HG02763 (cell line): Measurements from ENCODE around the gene SLC44A2.

ENCODE experiments used
- ATAC-seq: cut with Tn5 transposase; IDR thresholded peaks from one replicate; pipeline ENCODE4 v1.9.1; 2021; ENCODE audit warnings: mild to moderate bottlenecking, moderate library complexity; ENCODE audit not compliant: unreplicated experiment

SLC44A2 gene

DNA sequence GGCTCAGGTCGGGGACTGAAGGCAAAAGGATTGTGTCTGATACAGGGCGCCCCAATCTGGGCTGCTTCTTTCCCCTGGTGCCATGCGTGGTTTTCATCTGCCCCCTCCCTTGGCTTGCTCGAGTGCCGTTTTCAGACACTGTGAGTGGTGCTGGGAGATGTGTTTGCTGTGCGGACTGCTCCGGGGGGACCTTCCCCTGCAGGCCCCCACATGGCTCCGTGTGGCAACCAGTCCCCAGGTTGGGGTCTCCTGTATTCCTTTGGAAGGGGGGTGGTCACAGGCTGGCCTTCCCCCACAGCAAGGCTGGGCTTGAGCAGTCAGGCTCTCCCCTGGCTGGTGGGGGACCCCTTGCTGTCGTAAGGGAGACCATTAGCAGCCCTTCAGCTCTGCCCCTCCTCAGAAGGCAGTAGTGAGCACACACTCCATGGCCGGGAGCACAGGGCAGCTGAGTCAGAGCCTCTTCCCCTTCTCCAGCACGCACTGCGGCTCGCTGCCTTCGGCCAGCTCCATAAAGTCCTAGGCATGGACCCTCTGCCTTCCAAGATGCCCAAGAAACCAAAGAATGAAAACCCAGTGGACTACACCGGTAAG is 55.3 kb downstream of the SLC44A2 start:
- ATAC-seq: no peak

DNA sequence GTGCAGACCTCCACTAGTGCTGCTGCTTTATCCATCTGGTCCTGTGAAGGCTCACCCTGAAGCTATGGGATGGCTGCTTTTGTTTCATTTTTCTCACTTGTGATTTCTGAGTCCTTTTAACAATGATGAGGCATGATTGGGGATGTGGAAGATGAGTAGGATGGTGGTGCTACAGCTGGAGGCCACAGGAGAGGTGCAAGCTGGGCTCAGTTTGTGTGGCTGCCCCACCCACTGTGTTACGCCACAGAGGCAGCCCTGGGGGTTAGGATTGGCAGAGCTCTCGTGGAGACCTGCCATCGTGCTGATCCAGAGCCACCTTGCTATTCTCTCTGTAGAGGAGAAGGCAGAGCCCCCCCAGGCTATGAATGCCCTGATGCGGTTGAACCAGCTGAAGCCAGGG is 56.3 kb downstream of the SLC44A2 start:
- ATAC-seq: no peak

GRCh38 chr19:10682397-10683063 is 57.2 kb downstream of the SLC44A2 start:
- ATAC-seq: no peak

GRCh38 chr19:10683064-10683426 is 57.7 kb downstream of the SLC44A2 start:
- ATAC-seq: no peak

DNA sequence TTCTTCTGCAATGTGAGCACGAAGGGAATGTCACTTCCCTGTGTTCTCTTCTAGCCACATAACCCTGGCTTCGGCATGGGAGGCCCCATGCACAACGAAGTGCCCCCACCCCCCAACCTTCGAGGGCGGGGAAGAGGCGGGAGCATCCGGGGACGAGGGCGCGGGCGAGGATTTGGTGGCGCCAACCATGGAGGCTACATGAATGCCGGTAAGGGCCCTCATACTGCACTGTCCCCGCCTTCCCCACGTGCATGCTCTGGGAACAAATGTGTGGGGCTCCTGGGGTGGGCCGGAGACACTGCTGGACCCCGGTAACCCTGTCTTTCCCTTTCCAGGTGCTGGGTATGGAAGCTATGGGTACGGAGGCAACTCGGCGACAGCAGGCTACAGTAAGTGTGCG is 58.2 kb downstream of the SLC44A2 start:
- no peak for ATAC-seq

- no peak for ATAC-seq
Measured at GRCh38 chr19:10685210-10685609, 59.9 kb downstream of the SLC44A2 start.

DNA sequence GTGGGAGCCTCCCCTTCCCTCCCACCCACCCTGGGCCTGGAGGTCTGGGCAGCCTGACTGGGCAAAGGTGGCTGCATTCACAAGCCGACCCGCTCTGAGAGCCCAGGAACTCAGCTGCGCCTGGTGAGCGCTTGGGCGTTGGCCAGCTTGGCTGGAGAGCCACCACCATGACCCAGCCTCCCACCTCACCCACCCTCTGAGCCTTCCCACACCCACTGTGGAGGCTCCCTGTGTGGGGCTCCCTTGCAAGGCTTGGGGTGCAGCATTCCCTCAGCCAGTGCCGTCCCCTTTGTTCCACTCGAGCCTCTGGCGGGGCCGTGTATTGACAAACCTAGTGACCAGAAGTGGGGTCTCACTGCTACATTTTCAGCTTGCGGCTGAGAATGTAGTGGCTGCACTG is 60.8 kb downstream of the SLC44A2 start:
- no peak for ATAC-seq

DNA sequence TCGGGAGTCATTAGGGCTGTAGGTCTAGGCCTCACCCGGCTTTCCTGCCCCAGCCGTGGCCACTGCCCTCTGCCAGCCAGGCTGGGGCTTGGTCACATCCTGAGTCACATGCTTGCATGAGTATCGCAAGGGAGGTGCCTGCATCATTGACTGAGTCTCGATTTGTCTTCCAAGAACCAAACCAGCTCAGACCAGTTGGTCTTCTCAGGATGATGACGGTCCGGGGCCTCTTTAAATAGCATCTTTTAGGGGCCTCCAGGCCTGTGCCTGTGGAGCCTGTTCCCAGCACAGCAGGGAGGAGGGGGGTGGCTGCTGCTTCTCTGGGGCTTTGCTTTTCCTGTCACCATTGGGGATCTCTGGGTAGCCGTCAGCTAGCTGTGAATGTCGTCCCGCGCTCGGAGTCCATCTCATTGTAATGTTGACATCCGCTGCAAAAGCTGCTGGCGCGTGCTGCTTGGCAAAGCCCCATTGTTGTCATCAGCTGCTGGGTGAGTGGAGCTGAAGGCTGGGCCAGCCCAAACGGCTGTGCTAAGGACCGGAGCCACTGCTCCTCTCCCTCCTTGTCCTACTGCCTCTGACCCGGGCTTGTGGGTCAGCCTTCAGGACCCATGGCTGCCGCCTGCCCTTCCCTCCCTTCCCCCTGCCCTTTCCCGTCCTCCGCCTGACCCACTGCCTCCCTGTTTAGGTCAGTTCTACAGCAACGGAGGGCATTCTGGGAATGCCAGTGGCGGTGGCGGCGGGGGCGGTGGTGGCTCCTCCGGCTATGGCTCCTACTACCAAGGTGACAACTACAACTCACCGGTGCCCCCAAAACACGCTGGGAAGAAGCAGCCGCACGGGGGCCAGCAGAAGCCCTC is 61.5 kb downstream of the SLC44A2 start:
- ATAC-seq: no peak

DNA sequence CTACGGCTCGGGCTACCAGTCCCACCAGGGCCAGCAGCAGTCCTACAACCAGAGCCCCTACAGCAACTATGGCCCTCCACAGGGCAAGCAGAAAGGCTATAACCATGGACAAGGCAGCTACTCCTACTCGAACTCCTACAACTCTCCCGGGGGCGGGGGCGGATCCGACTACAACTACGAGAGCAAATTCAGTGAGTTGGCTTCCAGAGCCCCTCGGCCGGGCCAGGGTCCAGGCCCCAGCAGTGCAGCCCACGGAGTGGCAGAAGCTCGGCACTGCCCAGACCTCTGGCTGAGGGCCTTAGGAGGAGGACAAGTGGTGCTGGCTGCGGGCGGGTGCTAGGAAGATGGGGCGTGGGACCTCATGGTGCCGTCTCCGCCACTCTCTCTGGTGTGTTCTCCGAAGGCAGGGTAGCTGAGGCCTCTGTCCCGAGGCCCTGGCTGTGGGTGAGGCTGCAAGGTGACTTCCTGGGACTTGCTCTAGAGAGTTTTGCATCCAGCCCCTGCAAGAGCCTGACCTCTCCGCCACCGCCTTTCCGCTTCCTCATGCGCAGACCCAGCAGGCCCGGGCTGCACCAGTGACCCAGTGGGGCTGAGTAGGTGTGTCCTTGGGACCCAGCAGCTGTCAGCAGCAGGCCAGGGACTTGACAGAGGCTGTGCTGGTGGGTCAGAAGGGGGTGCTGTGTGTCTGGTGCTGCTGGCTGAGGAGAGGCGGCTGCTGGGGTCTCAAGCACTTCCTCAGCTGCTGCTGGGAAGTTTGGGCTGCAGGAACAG is 62.4 kb downstream of the SLC44A2 start:
- ATAC-seq: no peak

DNA sequence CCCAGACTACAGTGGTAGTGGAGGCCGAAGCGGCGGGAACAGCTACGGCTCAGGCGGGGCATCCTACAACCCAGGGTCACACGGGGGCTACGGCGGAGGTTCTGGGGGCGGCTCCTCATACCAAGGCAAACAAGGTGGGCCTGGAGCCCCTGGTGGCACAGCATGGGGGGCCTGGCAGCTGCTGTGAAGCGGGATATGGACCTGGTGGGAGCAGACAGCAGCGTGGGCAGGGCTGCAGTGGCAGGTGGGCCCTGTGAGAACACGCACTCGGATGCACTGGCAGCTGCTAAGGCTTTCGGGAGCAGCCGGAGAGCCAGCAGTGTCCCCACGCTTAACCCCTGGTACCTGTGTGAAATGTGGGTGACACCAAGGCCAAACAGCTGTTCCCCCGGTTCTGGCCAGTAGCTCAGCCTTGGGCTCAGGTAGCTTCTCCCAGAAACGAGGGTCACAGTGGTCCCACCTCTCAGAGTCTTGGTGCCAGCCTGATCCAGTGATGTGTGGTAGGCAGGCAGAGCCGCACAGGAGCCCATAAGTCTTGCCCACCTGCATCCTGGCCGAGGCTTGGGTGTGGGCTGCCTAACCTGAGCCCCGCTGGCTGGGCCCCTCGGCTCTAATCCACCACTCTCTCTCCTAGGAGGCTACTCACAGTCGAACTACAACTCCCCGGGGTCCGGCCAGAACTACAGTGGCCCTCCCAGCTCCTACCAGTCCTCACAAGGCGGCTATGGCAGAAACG is 63.4 kb downstream of the SLC44A2 start:
- no peak for ATAC-seq

DNA sequence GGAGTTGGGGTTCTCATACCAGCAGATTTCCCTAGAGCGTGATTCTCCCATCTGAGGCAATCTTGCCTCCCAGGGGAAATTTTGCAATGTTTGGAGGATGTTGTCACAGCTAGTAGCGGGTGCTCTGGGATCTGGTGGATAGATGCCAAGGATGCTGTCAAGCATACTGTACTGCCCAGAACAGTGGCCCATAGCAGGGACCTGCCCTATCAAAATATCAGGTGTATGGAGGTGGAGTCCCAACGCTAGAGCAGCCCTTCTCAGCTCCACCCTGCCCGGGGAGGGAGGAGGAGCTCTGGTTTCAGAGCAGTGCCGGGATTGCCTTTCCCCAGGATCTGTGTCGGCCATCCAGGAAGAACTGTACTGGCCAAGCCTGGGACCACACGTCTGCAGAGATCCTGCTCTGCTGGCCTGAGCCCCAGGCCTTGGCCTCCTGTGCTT is 65.0 kb downstream of the SLC44A2 start:
- ATAC-seq: no peak

DNA sequence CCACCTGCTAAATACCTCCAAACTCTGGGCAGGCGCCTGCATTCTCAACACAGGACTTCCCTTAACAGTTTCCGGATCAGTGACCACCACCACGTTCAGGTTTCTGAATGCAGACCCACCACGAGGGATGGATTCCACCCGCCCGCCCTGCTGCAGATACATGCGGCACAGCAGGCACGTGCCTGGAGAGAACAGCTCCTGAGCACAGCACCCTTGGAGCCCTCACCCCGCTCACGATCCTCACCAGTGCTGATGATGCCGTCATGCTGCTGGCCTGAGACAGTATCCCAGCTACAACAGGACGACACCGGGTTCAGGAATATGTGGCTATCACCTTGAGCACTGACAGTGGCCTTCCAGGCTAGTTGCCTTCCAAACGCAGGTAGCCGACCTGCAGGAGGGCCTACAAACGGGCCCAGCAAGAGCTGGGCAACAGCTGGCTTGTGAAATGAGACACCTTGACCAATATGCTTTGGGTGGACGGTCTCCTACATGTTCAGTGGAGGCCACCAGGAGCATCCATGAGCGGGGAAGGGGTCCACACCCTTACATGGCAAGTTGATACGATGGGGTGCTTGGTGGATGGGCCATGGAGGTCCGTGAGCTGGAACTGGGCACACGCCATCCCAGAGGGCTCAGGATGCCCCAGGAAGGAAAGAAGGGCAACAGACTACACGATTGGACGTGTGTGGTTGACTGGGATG is 66.0 kb downstream of the SLC44A2 start:
- no peak for ATAC-seq

DNA sequence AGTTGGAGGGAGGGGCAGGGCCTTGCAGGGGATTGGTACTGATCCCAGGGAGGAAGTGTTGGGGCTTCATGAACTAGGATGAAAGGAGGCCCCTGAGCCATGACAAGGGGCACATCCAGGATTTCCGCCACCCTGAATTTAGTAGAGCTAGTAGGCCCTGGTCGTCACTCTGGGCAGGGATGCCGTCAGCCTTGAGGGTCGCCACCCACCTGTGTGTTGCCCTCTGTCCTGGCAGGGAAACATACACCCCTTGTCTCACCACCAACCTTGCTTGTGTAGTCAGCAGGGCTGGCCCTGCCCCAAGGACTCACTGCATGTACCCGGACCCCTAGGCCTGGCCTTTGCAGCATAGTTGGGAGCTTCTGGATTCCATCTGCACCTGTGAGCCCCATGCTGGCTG is 66.5 kb downstream of the SLC44A2 start:
- ATAC-seq: no peak

DNA sequence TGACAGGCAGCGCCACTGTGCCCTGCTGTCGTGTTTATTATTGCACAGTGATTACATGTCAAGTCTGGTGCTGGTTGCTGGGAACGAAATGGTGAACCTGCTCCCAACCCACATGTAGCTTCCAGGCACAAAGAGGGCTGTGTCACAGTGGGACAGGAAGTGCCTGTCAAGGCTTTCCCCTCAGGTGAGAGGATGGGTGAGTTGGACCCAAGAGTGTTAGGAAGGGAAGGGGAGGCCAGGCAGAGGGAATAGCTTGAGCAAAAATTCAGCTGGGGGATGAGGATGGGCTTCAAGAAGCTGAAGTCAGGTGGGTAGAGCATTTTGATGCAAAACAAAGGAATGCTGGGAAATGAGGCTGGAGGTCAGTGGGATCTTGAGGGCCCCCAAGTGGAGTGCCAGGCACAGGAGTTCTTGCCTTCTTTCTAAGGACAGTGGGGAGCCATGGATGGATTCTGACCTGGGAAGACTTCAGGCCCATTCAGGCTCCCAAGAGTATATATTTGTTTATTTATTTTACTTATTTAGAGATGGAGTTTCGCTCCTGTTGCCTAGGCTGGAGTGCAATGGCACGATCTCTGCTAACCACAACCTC is 67.4 kb downstream of the SLC44A2 start:
- no peak for ATAC-seq
